Measurements from ENCODE around the gene DBX2.

- TF ChIP-seq CTCF (IDR thresholded peaks at IDR 0.05) (no peak), POLR2A (IDR thresholded peaks at IDR 0.05) (no peak)
These were observed 51.5 kb downstream of the DBX2 start for GRCh38 chr12:44999355-44999754.

Measured in upper lobe of left lung (tissue), 4 donors.